Measurements from ENCODE around the gene GORASP2. TPM values are rescaled to one million over a fixed set of nuclear protein-coding genes. Genes with fewer than 3 reads are reported as not detected.
"Not testable (repeated sequence)": the region's sequence is repeated elsewhere in the genome, so short reads cannot be mapped to it uniquely, and the experiment has no call there.

Gene GORASP2
- total RNA-seq, 1 donor from 2014 or later = 78.1 TPM

DNA sequence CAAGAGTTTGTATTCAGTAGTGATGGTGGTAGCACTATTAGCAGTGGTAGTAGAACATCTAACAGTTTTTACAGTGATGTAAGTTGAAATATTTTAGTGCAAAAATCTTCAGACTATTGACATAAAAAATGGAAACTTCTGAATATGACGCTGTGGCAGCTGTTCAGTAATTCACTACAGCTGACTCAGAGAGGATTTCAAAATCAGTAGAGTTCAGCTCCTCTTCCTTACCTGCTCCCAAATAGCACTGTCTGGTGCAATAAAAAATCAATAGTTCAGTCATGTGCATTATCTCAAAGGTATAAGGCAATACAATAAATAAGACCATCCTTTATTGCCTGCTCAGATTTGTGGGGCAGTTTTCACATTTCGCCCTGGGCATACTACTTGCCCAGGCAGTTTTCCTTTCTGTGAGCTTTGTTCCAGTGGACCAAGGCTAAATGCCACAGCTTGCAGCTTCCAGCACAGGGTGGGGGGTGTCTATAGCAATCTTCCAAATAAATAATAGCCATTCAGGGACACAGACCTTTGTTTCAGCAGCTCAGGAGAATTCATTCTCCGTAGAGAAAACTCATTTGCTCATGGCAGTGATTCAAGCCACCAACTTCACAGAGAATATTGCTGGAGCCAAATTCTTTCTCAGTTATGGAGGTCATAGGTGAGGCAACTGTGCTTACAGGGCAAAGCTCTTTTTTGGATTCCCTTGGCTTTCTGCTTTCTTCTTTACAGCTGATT, 33.9 kb upstream of the GORASP2 start:
- DNase-seq (ENCODE audit: low read depth) = no peak
- H3K36me3 ChIP-seq (ENCODE audit: control insufficient read depth, insufficient read depth, low read length) = no peaks in the 10 kb centered on the region
- TF ChIP-seq, protein P1, sequence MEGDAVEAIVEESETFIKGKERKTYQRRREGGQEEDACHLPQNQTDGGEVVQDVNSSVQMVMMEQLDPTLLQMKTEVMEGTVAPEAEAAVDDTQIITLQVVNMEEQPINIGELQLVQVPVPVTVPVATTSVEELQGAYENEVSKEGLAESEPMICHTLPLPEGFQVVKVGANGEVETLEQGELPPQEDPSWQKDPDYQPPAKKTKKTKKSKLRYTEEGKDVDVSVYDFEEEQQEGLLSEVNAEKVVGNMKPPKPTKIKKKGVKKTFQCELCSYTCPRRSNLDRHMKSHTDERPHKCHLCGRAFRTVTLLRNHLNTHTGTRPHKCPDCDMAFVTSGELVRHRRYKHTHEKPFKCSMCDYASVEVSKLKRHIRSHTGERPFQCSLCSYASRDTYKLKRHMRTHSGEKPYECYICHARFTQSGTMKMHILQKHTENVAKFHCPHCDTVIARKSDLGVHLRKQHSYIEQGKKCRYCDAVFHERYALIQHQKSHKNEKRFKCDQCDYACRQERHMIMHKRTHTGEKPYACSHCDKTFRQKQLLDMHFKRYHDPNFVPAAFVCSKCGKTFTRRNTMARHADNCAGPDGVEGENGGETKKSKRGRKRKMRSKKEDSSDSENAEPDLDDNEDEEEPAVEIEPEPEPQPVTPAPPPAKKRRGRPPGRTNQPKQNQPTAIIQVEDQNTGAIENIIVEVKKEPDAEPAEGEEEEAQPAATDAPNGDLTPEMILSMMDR (IDR thresholded peaks at IDR 0.05; ENCODE audit: insufficient read depth, low read length, poor library complexity, severe bottlenecking) = no peak
- H3K4me3 ChIP-seq (ENCODE audit: low read depth, low read length) = no peak overlapping the region
- no peaks in the 10 kb centered on the region for H3K27me3 ChIP-seq (ENCODE audit: control insufficient read depth, insufficient read depth, low read length)

DNA sequence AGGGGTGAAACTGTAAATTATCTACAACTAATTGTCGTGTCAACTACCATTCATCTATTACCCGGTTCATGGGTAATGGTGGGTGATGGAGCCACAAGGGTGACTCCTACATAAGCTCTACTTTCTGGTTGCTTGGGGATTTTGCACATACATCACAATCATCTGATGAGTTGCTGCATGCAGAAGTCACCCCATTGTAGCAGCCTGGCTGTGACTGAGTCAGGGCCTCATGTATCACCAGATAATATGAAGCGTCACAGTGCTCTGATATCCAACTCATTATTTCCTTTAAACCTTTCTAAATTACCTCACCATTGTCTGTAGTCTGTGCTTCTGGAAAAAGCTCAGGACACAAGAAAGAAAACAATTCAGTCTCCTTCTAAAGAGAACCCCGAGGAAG, 32.4 kb upstream of the GORASP2 start:
- no peak for DNase-seq (ENCODE audit: low read depth)
- no peaks in the 10 kb centered on the region for H3K27me3 ChIP-seq (ENCODE audit: control insufficient read depth, insufficient read depth, low read length)
- TF ChIP-seq, protein P1 (IDR thresholded peaks at IDR 0.05; ENCODE audit: insufficient read depth, low read length, poor library complexity, severe bottlenecking) = no peak

DNA sequence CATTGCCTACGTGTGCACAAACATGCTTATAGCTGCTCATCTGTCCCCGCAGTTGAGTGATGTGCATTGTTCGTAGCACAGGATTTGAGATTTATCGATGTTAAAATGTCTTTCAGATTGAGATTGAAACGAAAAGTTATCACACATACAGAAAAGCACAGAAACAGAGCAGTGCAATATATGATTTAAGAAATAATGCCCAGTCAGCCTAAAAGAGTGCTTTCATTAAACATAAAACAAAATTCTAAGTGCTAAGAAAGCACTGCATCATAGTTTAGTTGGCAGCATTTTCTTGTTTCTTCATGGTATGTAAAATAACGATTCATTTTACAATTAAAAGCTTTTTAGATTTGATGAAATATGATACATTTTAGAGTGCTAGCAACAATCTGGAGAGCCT, 31.9 kb upstream of the GORASP2 start:
- TF ChIP-seq, protein P1 (IDR thresholded peaks at IDR 0.05; ENCODE audit: insufficient read depth, low read length, poor library complexity, severe bottlenecking) = no peak
- Histone ChIP-seq H3K27me3 (ENCODE audit: control insufficient read depth, insufficient read depth, low read length) (no peaks in the 10 kb centered on the region), H3K4me3 (ENCODE audit: low read depth, low read length) (no peak overlapping the region), H3K36me3 (ENCODE audit: control insufficient read depth, insufficient read depth, low read length) (no peaks in the 10 kb centered on the region)
- DNase-seq (ENCODE audit: low read depth) = no peak

More for the DNA sequence above, 32.4 kb upstream of the GORASP2 start:
- Histone ChIP-seq H3K4me3 (ENCODE audit: low read depth, low read length) (no peak overlapping the region), H3K36me3 (ENCODE audit: control insufficient read depth, insufficient read depth, low read length) (no peaks in the 10 kb centered on the region)

DNA sequence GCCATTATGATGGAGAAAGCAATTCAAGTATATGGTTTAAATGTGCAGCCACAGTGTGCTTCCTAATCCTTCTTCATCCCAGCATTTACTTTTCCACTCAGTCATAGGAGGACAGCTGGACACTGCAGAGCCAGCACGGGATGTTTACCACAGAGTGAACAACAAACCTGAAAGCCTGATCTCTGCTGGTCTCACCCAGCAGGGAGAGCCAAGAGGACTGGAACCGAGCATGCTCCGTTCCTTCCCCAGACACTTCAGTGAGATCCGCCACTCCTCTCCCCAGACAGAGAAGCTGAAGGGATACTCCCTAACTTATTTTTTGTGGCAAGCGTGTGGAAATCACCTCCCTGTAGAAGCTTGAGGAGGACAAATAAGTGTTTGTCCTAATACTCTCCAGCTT, 23.2 kb upstream of the GORASP2 start:
- H3K36me3 ChIP-seq (ENCODE audit: control insufficient read depth, insufficient read depth, low read length) = no peaks in the 10 kb centered on the region
- no peaks in the 10 kb centered on the region for H3K27me3 ChIP-seq (ENCODE audit: control insufficient read depth, insufficient read depth, low read length)
- TF ChIP-seq, protein P1 (IDR thresholded peaks at IDR 0.05; ENCODE audit: insufficient read depth, low read length, poor library complexity, severe bottlenecking) = no peak
- H3K4me3 ChIP-seq (ENCODE audit: low read depth, low read length) = no peak overlapping the region
- DNase-seq (ENCODE audit: low read depth) = no peak

DNA sequence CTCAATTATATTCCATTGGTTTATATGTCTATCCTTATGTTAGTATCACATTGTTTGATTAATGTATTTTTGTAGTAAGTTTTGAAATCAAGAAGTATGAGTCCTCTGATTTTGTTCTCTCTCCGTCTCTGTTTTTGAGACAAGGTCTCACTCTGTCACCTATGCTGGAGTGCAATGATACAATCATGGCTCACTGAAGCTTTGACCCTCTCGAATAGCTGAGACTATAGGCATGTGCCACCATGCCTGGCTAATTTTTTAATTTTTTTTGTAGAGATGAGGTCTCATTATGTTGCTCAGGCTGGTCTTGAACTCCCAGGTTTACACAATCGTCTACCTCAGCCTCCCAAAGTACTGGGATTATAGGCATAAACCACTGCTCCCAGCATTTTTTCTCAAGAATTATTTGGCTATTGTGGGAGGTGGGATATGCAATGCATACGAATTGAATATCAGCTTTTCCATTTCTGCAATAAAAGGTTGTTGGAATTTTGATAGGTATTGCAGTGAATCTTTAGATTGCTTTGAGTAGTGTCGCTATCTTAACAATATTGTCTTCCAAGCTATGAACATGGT, 17.7 kb upstream of the GORASP2 start:
- TF ChIP-seq, protein P1 (IDR thresholded peaks at IDR 0.05; ENCODE audit: insufficient read depth, low read length, poor library complexity, severe bottlenecking) = no peak
- H3K27me3 ChIP-seq (ENCODE audit: control insufficient read depth, insufficient read depth, low read length) = no peaks in the 10 kb centered on the region
- no peaks in the 10 kb centered on the region for H3K36me3 ChIP-seq (ENCODE audit: control insufficient read depth, insufficient read depth, low read length)
- DNase-seq (ENCODE audit: low read depth) = no peak
- no peak overlapping the region for H3K4me3 ChIP-seq (ENCODE audit: low read depth, low read length)

DNA sequence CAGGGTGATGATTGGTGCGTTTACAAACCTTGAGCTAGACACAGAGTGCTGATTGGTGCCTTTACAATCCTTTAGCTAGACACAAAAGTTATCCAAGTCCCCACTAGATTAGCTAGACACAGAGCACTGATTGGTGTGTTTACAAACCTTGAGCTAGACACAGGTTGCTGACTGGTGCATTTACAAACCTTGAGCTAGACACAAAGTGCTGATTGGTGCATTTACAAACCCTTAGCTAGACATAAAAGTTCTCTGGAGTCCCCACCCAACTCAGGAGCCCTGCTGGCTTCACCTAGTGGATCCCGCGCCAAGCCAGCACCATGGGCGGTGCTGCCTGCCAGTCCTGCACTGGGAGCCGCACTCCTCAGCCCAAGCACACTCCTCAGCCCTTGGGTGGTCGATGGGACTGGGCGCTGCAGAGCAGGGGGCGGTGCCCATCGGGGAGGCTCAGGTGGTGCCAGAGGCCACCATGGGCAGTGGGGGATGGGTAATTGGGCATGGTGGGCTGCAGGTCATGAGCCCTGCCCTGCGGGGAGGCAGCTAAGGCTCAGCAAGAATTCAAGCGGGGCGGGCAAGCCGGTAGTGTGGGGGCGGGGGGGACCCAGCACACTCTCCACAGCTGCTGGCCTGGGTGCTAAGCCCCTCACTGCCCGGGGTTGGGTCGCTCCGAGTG, 13.9 kb upstream of the GORASP2 start:
- H3K36me3 ChIP-seq (ENCODE audit: control insufficient read depth, insufficient read depth, low read length); H3K27me3 ChIP-seq (ENCODE audit: control insufficient read depth, insufficient read depth, low read length); H3K4me3 ChIP-seq (ENCODE audit: low read depth, low read length); DNase-seq (ENCODE audit: low read depth): not testable (repeated sequence)
